Neural cell (in vitro differentiated cells): Measurements from ENCODE around the gene PLCB1. TPM values are rescaled to one million over a fixed set of nuclear protein-coding genes. Genes with fewer than 3 reads are reported as not detected.

ENCODE experiments used
- H2AFZ ChIP-seq: fragments of 200-600, 300-800 bp; sonication (generic), shearing (Covaris generic); 2 replicates; pipeline ENCODE4 v1.6.0; 2014; ENCODE audit warnings: low read depth, mild to moderate bottlenecking, antibody characterized with exemption, low read length, moderate library complexity
- H3F3A ChIP-seq: fragments of 200-600 bp; shearing (Covaris generic); 2 replicates; pipeline ENCODE4 v1.6.1; 2016; ENCODE audit warnings: mild to moderate bottlenecking, moderate library complexity, mixed read lengths, antibody characterized with exemption, low read length; ENCODE audit not compliant: insufficient read depth, poor library complexity, severe bottlenecking
- H3K27ac ChIP-seq: fragments of 200-600, 300-800 bp; sonication (generic), shearing (Covaris generic); 2 replicates; pipeline ENCODE4 v1.5.1; 2014; ENCODE audit warnings: mild to moderate bottlenecking, low read length, moderate library complexity
- H3K27me3 ChIP-seq: fragments of 300-800, 200-600 bp; sonication (generic), shearing (Covaris generic); 2 replicates; pipeline ENCODE4 v1.6.0; 2014; ENCODE audit warnings: mild to moderate bottlenecking, low read depth, low read length, moderate library complexity; ENCODE audit not compliant: insufficient read depth
- H3K36me3 ChIP-seq: fragments of 300-800, 200-600 bp; sonication (generic), shearing (Covaris generic); 2 replicates; pipeline ENCODE4 v1.5.1; 2014; ENCODE audit warnings: mild to moderate bottlenecking, antibody characterized with exemption, low read length, moderate library complexity; ENCODE audit not compliant: insufficient read depth
- H3K4me2 ChIP-seq: fragments of 300-800, 200-600 bp; sonication (generic), shearing (Covaris generic); 2 replicates; pipeline ENCODE4 v1.6.0; 2014; ENCODE audit warnings: mild to moderate bottlenecking, low read length
- H3K4me3 ChIP-seq: fragments of 300-800, 200-600 bp; sonication (generic), shearing (Covaris generic); 2 replicates; pipeline ENCODE4 v1.5.1; 2014; ENCODE audit warnings: mild to moderate bottlenecking, low read length, moderate library complexity
- H3K79me2 ChIP-seq: fragments of 200-600 bp; shearing (Covaris generic); replicated peaks from 2 replicates; pipeline ENCODE4 v1.6.0; 2014; ENCODE audit warnings: mild to moderate bottlenecking, low read length, moderate library complexity; ENCODE audit not compliant: insufficient read depth
- H3K9ac ChIP-seq: fragments of 300-800, 200-600 bp; sonication (generic), shearing (Covaris generic); 2 replicates; pipeline ENCODE4 v1.6.1; 2016; ENCODE audit warnings: mild to moderate bottlenecking, low read length, mixed read lengths
- H3K9me2 ChIP-seq: fragments of 200-600 bp; shearing (Covaris generic); 2 replicates; pipeline ENCODE4 v1.6.1; 2016; ENCODE audit warnings: mild to moderate bottlenecking, low read length, mixed read lengths; ENCODE audit not compliant: insufficient read depth
- H3K9me3 ChIP-seq: fragments of 200-600, 300-800 bp; sonication (generic), shearing (Covaris generic); 2 replicates; pipeline ENCODE4 v1.6.1; 2016; ENCODE audit warnings: mild to moderate bottlenecking, mixed run types, low read length, moderate library complexity, mixed read lengths
- H4K20me1 ChIP-seq: fragments of 200-600 bp; shearing (Covaris generic); 2 replicates; pipeline ENCODE4 v1.6.1; 2016; ENCODE audit warnings: mild to moderate bottlenecking, mixed run types; ENCODE audit not compliant: insufficient read depth
- CTCF ChIP-seq: fragments of 450-650 bp; IDR thresholded peaks from 2 replicates; pipeline ENCODE4 v1.5.1; 2014; ENCODE audit warnings: antibody characterized with exemption, mild to moderate bottlenecking, moderate library complexity; ENCODE audit not compliant: poor library complexity, severe bottlenecking
- EP300 ChIP-seq: fragments of 450-650 bp; conservative IDR thresholded peaks from 2 replicates; pipeline ENCODE4 v1.6.1; 2014; ENCODE audit warnings: antibody characterized with exemption, mild to moderate bottlenecking, moderate library complexity; ENCODE audit not compliant: poor library complexity, severe bottlenecking
- EZH2 ChIP-seq: fragments of 200-600, 300-800 bp; shearing (Covaris generic), sonication (generic); IDR thresholded peaks from 2 replicates; pipeline ENCODE4 v1.6.1; 2014; ENCODE audit warnings: antibody characterized with exemption, low read length, borderline replicate concordance, mild to moderate bottlenecking; ENCODE audit not compliant: insufficient read depth, poor library complexity, severe bottlenecking
- MXI1 ChIP-seq: fragments of 450-650 bp; conservative IDR thresholded peaks from 2 replicates; pipeline ENCODE4 v1.6.1; 2014; ENCODE audit warnings: antibody characterized with exemption, mild to moderate bottlenecking; ENCODE audit not compliant: poor library complexity, severe bottlenecking
- POLR2AphosphoS5 ChIP-seq: IDR thresholded peaks from 2 replicates; pipeline ENCODE4 v1.6.1; 2012
- RAD21 ChIP-seq: fragments of 450-650 bp; conservative IDR thresholded peaks from 2 replicates; pipeline ENCODE4 v1.6.1; 2014; ENCODE audit warnings: antibody characterized with exemption, mild to moderate bottlenecking, moderate library complexity
- SMC3 ChIP-seq: fragments of 450-650 bp; conservative IDR thresholded peaks from 2 replicates; pipeline ENCODE4 v1.6.1; 2014; ENCODE audit warnings: antibody characterized with exemption, mild to moderate bottlenecking, moderate library complexity; ENCODE audit not compliant: poor library complexity
- TAF1 ChIP-seq: IDR thresholded peaks from 2 replicates; pipeline ENCODE4 v1.6.1; 2012; ENCODE audit warnings: low read depth
- polyA plus RNA-seq: library from polyadenylated mRNA; depleted of rRNA; stranded (reverse); fragments of >200 nt; gene quantifications from 2 replicates; pipeline ENCODE4 v1.2.3, GENCODE V29; 2014
- TF ChIP-seq, protein P1 (sequence below): IDR thresholded peaks from 2 replicates; pipeline ENCODE4 v1.6.1; 2012; ENCODE audit warnings: borderline replicate concordance

The PLCB1 gene
- polyA plus RNA-seq, 1 donor from 2014 or later: 11.4 TPM

DNA sequence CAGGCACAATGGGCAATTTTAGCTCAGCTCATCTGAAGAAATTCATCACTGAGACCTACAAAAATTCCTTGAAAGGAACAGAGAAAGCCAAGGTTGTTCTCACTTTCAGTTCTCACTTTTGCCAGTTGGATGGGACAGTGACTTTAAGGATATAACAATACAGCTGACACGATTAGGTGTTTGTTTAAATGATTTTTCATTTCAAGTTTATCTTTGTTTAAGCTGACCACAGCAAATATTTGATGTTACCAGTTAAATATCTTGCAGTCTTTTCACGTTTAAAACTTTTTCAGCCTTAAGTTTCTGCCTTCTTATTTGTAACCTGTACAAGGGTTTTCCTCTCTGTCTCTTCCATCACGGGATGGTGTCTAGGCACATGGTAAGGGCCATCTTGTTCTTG is 93.6 kb downstream of the PLCB1 start:
- Histone ChIP-seq H3K9ac (no peak overlapping the region), H4K20me1 (no peaks in the 10 kb centered on the region), H3K9me3 (no peaks in the 10 kb centered on the region), H3K36me3 (no peaks in the 10 kb centered on the region), H3F3A (no peaks in the 10 kb centered on the region), H3K27me3 (no peaks in the 10 kb centered on the region), H3K4me3 (no peak overlapping the region), H3K9me2 (no peaks in the 10 kb centered on the region), H2AFZ (no peak overlapping the region), H3K79me2 (no peaks in the 10 kb centered on the region), H3K27ac (no peak overlapping the region), H3K4me2 (no peak overlapping the region)
- no peak for TF ChIP-seq RAD21
- no peak for TF ChIP-seq POLR2AphosphoS5
- TF ChIP-seq CTCF: no peak
- no peak for TF ChIP-seq EP300
- no peak for TF ChIP-seq SMC3
- no peak for TF ChIP-seq EZH2
- TF ChIP-seq, protein P1, sequence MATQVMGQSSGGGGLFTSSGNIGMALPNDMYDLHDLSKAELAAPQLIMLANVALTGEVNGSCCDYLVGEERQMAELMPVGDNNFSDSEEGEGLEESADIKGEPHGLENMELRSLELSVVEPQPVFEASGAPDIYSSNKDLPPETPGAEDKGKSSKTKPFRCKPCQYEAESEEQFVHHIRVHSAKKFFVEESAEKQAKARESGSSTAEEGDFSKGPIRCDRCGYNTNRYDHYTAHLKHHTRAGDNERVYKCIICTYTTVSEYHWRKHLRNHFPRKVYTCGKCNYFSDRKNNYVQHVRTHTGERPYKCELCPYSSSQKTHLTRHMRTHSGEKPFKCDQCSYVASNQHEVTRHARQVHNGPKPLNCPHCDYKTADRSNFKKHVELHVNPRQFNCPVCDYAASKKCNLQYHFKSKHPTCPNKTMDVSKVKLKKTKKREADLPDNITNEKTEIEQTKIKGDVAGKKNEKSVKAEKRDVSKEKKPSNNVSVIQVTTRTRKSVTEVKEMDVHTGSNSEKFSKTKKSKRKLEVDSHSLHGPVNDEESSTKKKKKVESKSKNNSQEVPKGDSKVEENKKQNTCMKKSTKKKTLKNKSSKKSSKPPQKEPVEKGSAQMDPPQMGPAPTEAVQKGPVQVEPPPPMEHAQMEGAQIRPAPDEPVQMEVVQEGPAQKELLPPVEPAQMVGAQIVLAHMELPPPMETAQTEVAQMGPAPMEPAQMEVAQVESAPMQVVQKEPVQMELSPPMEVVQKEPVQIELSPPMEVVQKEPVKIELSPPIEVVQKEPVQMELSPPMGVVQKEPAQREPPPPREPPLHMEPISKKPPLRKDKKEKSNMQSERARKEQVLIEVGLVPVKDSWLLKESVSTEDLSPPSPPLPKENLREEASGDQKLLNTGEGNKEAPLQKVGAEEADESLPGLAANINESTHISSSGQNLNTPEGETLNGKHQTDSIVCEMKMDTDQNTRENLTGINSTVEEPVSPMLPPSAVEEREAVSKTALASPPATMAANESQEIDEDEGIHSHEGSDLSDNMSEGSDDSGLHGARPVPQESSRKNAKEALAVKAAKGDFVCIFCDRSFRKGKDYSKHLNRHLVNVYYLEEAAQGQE: no peak
- no peak for TF ChIP-seq MXI1
- no peak for TF ChIP-seq TAF1

- H3K9ac ChIP-seq: no peak overlapping the region
- no peak overlapping the region for H3K4me2 ChIP-seq
- H3K27me3 ChIP-seq: no peaks in the 10 kb centered on the region
- no peaks in the 10 kb centered on the region for H4K20me1 ChIP-seq
- no peaks in the 10 kb centered on the region for H3K36me3 ChIP-seq
- no peak overlapping the region for H3K4me3 ChIP-seq
- H3K9me2 ChIP-seq: no peaks in the 10 kb centered on the region
- H3K27ac ChIP-seq: no peak overlapping the region
- H3F3A ChIP-seq: no peaks in the 10 kb centered on the region
- no peak for TF ChIP-seq MXI1
- no peak for TF ChIP-seq EP300
- no peak for TF ChIP-seq EZH2
- no peak for TF ChIP-seq TAF1
- TF ChIP-seq RAD21: no peak
- TF ChIP-seq, protein P1: no peak
- H3K79me2 ChIP-seq: no peaks in the 10 kb centered on the region
- H2AFZ ChIP-seq: no peak overlapping the region
- no peaks in the 10 kb centered on the region for H3K9me3 ChIP-seq
Measured at GRCh38 chr20:8226106-8226505, 94.0 kb downstream of the PLCB1 start.
